ENCODE results near the gene CYFIP2.

DNA sequence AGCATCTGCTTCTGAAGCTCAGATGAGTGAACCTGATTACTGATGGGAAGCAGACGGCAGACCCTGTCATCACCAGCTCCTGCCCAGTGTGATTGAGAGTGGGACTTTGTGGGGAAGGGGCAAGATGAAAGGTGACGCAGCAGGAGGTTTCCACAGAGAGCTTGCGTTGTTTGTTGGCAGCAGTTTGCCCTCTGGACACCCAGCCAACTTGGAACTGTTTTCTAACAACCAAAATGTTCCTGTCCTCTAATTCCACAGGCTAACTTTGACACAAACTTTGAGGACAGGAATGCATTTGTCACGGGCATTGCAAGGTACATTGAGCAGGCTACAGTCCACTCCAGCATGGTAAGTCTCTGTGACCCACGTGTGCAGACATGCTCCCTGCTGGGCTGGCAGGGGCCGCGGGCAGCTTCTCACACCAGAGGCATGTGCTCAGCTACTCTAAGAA is 20.9 kb downstream of the CYFIP2 start:
- TF ChIP-seq, protein P1, sequence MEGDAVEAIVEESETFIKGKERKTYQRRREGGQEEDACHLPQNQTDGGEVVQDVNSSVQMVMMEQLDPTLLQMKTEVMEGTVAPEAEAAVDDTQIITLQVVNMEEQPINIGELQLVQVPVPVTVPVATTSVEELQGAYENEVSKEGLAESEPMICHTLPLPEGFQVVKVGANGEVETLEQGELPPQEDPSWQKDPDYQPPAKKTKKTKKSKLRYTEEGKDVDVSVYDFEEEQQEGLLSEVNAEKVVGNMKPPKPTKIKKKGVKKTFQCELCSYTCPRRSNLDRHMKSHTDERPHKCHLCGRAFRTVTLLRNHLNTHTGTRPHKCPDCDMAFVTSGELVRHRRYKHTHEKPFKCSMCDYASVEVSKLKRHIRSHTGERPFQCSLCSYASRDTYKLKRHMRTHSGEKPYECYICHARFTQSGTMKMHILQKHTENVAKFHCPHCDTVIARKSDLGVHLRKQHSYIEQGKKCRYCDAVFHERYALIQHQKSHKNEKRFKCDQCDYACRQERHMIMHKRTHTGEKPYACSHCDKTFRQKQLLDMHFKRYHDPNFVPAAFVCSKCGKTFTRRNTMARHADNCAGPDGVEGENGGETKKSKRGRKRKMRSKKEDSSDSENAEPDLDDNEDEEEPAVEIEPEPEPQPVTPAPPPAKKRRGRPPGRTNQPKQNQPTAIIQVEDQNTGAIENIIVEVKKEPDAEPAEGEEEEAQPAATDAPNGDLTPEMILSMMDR (IDR thresholded peaks at IDR 0.05): no peak
- no peak for TF ChIP-seq POLR2A (IDR thresholded peaks at IDR 0.05)

Data from uterus (tissue), 2 donors.